Measurements from ENCODE around the gene GPRC6A. TPM values are rescaled to one million over a fixed set of nuclear protein-coding genes. Genes with fewer than 3 reads are reported as not detected.

GPRC6A gene
- total RNA-seq, 2 experiments from 2014 or later = not detected

DNA sequence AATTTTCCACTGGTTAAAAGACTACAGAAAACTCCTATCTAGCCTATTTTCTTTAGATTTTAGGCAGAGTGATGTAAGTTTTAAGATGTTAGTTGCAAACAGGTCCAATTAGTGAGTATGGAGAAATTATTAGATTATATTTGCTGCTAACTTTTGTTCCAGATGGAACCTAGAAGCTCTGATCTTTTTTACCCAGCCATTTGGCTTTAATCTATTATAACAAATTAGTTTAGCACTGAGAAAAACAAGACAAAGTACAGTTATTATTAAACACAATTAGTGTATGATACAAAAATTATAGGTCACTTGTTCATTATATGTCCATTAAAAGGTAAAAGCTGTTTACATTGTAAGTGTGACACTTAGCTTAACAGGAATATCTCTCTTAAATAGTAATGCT is 65.8 kb downstream of the GPRC6A start:
- Mint-ChIP-seq H3K27me3 (peaks cover 58% of the 10 kb centered on the region), H3K4me3 (no peak overlapping the region), H3K27ac (no peak overlapping the region), H3K36me3 (ENCODE audit: low read depth) (no peaks in the 10 kb centered on the region), H3K9me3 (no peaks in the 10 kb centered on the region), H3K4me1 (ENCODE audit: low read depth) (peaks cover 10% of the 10 kb centered on the region)
- H3K4me3 ChIP-seq (ENCODE audit: low read length) = no peak overlapping the region
- POLR2A ChIA-PET = no interaction called here
- no peak overlapping the region for H3K27ac ChIP-seq (ENCODE audit: low read depth in 1 of 2, low read length in 2 of 2)
- CTCF ChIA-PET = no interaction called here
- H3K27me3 ChIP-seq (ENCODE audit: control insufficient read depth in 1 of 2, insufficient read depth in 2 of 2, low read length in 2 of 2) = peaks cover 26 to 43% of the 10 kb centered on the region in 2 experiments
- no peaks in the 10 kb centered on the region for H3K9me3 ChIP-seq (ENCODE audit: control insufficient read depth in 1 of 2, insufficient read depth in 1 of 2, low read length in 2 of 2)
- ATAC-seq (ENCODE audit: poor library complexity) (no peak), DNase-seq (no peak)
- intact Hi-C loops (cut with DNase I, micrococcal nuclease) = no loop called here
- H3K4me1 ChIP-seq (ENCODE audit: insufficient read depth, low read length) = peaks cover 10% of the 10 kb centered on the region
- H3K36me3 ChIP-seq (ENCODE audit: insufficient read depth, low read length) = no peaks in the 10 kb centered on the region
- TF ChIP-seq, protein P1, sequence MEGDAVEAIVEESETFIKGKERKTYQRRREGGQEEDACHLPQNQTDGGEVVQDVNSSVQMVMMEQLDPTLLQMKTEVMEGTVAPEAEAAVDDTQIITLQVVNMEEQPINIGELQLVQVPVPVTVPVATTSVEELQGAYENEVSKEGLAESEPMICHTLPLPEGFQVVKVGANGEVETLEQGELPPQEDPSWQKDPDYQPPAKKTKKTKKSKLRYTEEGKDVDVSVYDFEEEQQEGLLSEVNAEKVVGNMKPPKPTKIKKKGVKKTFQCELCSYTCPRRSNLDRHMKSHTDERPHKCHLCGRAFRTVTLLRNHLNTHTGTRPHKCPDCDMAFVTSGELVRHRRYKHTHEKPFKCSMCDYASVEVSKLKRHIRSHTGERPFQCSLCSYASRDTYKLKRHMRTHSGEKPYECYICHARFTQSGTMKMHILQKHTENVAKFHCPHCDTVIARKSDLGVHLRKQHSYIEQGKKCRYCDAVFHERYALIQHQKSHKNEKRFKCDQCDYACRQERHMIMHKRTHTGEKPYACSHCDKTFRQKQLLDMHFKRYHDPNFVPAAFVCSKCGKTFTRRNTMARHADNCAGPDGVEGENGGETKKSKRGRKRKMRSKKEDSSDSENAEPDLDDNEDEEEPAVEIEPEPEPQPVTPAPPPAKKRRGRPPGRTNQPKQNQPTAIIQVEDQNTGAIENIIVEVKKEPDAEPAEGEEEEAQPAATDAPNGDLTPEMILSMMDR (IDR thresholded peaks at IDR 0.05) = no peak

DNA sequence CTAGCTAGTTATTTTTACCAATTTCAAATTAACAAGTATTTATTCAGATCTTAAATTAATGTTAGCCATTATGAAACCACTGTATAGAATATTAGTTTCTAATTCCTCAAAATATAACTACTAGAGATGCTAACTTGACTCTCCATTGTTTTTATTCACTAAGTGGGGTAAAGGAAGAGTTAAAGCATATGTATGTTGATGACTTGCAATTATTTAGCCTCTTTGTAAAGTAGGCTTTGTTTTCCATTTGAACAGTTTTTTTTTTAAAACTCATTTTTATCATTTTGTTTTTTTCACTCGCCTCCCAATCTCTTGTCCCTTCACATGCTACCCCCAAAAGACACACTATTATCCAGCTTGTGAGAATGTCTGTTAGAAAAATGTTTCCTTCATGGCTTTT is 66.6 kb downstream of the GPRC6A start:
- Mint-ChIP-seq H3K36me3 (ENCODE audit: low read depth) (no peaks in the 10 kb centered on the region), H3K27ac (no peak overlapping the region), H3K4me3 (no peak overlapping the region), H3K9me3 (no peaks in the 10 kb centered on the region), H3K27me3 (peaks cover 57% of the 10 kb centered on the region), H3K4me1 (ENCODE audit: low read depth) (peaks cover 10% of the 10 kb centered on the region)
- CTCF ChIA-PET = no interaction called here
- Histone ChIP-seq H3K27ac (ENCODE audit: low read depth in 1 of 2, low read length in 2 of 2) (no peak overlapping the region), H3K36me3 (ENCODE audit: insufficient read depth, low read length) (no peaks in the 10 kb centered on the region), H3K27me3 (ENCODE audit: control insufficient read depth in 1 of 2, insufficient read depth in 2 of 2, low read length in 2 of 2) (peaks cover 26 to 48% of the 10 kb centered on the region in 2 experiments), H3K4me1 (ENCODE audit: insufficient read depth, low read length) (peaks cover 10% of the 10 kb centered on the region), H3K9me3 (ENCODE audit: control insufficient read depth in 1 of 2, insufficient read depth in 1 of 2, low read length in 2 of 2) (no peaks in the 10 kb centered on the region), H3K4me3 (ENCODE audit: low read length) (no peak overlapping the region)
- DNase-seq (no peak), ATAC-seq (ENCODE audit: poor library complexity) (no peak)
- POLR2A ChIA-PET = no interaction called here
- TF ChIP-seq, protein P1 (IDR thresholded peaks at IDR 0.05) = no peak
- intact Hi-C loops (cut with DNase I, micrococcal nuclease) = no loop called here

GRCh38 chr6:116761779-116762178 is 67.1 kb downstream of the GPRC6A start:
- Mint-ChIP-seq H3K36me3 (ENCODE audit: low read depth) (no peaks in the 10 kb centered on the region), H3K4me3 (no peak overlapping the region), H3K4me1 (ENCODE audit: low read depth) (peaks cover 10% of the 10 kb centered on the region), H3K27me3 (peaks cover 53% of the 10 kb centered on the region), H3K9me3 (no peaks in the 10 kb centered on the region), H3K27ac (no peak overlapping the region)
- ChIA-PET CTCF (no interaction called here), POLR2A (no interaction called here)
- Histone ChIP-seq H3K27ac (ENCODE audit: low read depth in 1 of 2, low read length in 2 of 2) (no peak overlapping the region), H3K36me3 (ENCODE audit: insufficient read depth, low read length) (no peaks in the 10 kb centered on the region), H3K9me3 (ENCODE audit: control insufficient read depth in 1 of 2, insufficient read depth in 1 of 2, low read length in 2 of 2) (no peaks in the 10 kb centered on the region), H3K4me3 (ENCODE audit: low read length) (no peak overlapping the region), H3K4me1 (ENCODE audit: insufficient read depth, low read length) (peaks cover 10% of the 10 kb centered on the region), H3K27me3 (ENCODE audit: control insufficient read depth in 1 of 2, insufficient read depth in 2 of 2, low read length in 2 of 2) (peaks cover 26 to 45% of the 10 kb centered on the region in 2 experiments)
- intact Hi-C loops (cut with DNase I, micrococcal nuclease) = no loop called here
- no peak for DNase-seq
- TF ChIP-seq, protein P1 (IDR thresholded peaks at IDR 0.05) = no peak
- ATAC-seq (ENCODE audit: poor library complexity) = no peak
